Camera-type eye (tissue), 1 donor: ENCODE results near the gene OTC. TPM values are rescaled to one million over a fixed set of nuclear protein-coding genes. Genes with fewer than 3 reads are reported as not detected.

ENCODE experiments used
- total RNA-seq: library from RNA; depleted of rRNA; stranded (reverse); fragments of >200 nt; gene quantifications from one replicate; pipeline ENCODE4 v1.2.3, GENCODE V29; 2014

The OTC gene
- not detected for total RNA-seq

GRCh38 chrX:38352362-38352761 is at the start of gene OTC:
OTC (plus strand) TSS chrX:38352604; CDS start chrX:38352697, 93 bp downstream.

GRCh38 chrX:38327007-38327774 is 25.2 kb upstream of the OTC start, which contains the start of gene RPGR:
RPGR (minus strand) TSS chrX:38327509; CDS start chrX:38327367, 142 bp downstream.

Other genes starting within 250 kb of the OTC start
- gene SRPX, start 131.7 kb upstream of the OTC start, total RNA-seq: 50.5 TPM
- 34.3 TPM for gene RPGR, start 25.1 kb upstream of the OTC start, total RNA-seq
- 58.6 TPM for gene TSPAN7, start 208.9 kb downstream of the OTC start, total RNA-seq